NT2/D1 (cell line): ENCODE results near the gene KIF16B.

ENCODE experiments used
- DNase-seq: peaks from one replicate; pipeline ENCODE4 v3.0.0-alpha.2; 2011; ENCODE audit warnings: low read depth, low spot score
- H3K27me3 ChIP-seq: 2 replicates; pipeline ENCODE4 v1.6.0; 2011; ENCODE audit warnings: mild to moderate bottlenecking; ENCODE audit not compliant: insufficient read length, insufficient read depth
- H3K36me3 ChIP-seq: 2 replicates; pipeline ENCODE4 v1.6.1; 2011; ENCODE audit warnings: mild to moderate bottlenecking, low read length, mixed read lengths; ENCODE audit not compliant: insufficient read depth, insufficient read length
- H3K4me1 ChIP-seq: 2 replicates; pipeline ENCODE4 v1.5.1; 2011; ENCODE audit not compliant: insufficient read depth, insufficient read length
- H3K4me3 ChIP-seq: 2 replicates; pipeline ENCODE4 v1.5.1; 2011; ENCODE audit warnings: low read depth; ENCODE audit not compliant: insufficient read length
- H3K9ac ChIP-seq: 2 replicates; pipeline ENCODE4 v1.6.0; 2011; ENCODE audit warnings: low read depth; ENCODE audit not compliant: insufficient read length
- H3K9me3 ChIP-seq: 2 replicates; pipeline ENCODE4 v1.5.1; 2011; ENCODE audit warnings: mild to moderate bottlenecking, low read length; ENCODE audit not compliant: insufficient read depth
- SUZ12 ChIP-seq: IDR thresholded peaks from 2 replicates; pipeline ENCODE4 v1.6.1; 2011; ENCODE audit not compliant: insufficient read length, insufficient read depth; ENCODE audit errors: extremely low read depth
- YY1 ChIP-seq: IDR thresholded peaks from 2 replicates; pipeline ENCODE4 v1.6.1; 2011; ENCODE audit not compliant: insufficient read length, insufficient read depth
- ZNF274 ChIP-seq: IDR thresholded peaks from 2 replicates; pipeline ENCODE4 v1.6.1; 2011; ENCODE audit warnings: mild to moderate bottlenecking, low read depth, low read length

KIF16B gene

DNA sequence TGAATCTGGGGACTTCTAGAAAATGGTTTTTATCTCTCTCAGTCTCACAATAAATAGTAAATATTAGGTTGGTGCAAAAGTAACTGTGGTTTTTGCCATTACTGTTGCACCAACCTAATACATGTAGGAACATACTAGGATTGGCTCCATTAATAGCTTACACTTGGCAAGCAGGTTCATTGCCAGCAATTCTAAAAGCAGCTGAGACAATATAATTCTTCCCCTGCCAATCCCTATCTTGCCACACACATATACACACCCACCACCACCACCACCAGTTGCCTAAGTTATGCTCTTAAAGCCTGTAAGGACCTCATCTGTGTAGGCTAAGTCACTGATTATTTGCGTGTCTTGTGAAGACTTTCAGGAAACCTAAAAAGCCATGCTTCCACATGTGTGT is 145.1 kb downstream of the KIF16B start:
- Histone ChIP-seq H3K4me3 (no peak overlapping the region), H3K9me3 (no peaks in the 10 kb centered on the region), H3K4me1 (no peaks in the 10 kb centered on the region), H3K27me3 (no peaks in the 10 kb centered on the region), H3K36me3 (no peaks in the 10 kb centered on the region), H3K9ac (no peak overlapping the region)
- TF ChIP-seq SUZ12 (no peak), ZNF274 (no peak), YY1 (no peak)
- DNase-seq: no peak

GRCh38 chr20:16427571-16427970 is 145.7 kb downstream of the KIF16B start:
- no peaks in the 10 kb centered on the region for H3K9me3 ChIP-seq
- TF ChIP-seq YY1: no peak
- no peak for TF ChIP-seq SUZ12
- TF ChIP-seq ZNF274: no peak
- no peaks in the 10 kb centered on the region for H3K27me3 ChIP-seq
- H3K4me1 ChIP-seq: no peaks in the 10 kb centered on the region
- no peak overlapping the region for H3K4me3 ChIP-seq
- no peak for DNase-seq
- no peaks in the 10 kb centered on the region for H3K36me3 ChIP-seq
- no peak overlapping the region for H3K9ac ChIP-seq

DNA sequence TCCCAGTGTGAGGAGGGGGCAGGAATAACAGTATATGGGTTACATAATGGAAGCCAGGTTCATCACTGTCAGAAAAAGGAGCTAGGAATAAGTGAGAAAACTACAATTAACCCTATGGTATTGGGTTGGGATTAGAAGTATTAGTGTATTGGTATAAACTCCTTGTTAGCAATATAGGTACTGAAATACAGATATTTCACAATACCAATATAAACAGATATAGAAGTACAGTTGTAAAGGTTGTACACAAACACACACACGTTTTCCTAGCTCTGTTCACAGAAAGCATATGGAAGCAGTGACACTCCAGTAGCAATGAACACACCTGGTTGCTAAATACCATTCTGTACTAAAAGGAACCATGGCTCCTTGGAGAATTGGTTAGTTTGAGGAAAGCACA is 148.5 kb downstream of the KIF16B start:
- Histone ChIP-seq H3K36me3 (no peaks in the 10 kb centered on the region), H3K4me3 (no peak overlapping the region), H3K4me1 (no peaks in the 10 kb centered on the region), H3K27me3 (no peaks in the 10 kb centered on the region), H3K9ac (no peak overlapping the region), H3K9me3 (no peaks in the 10 kb centered on the region)
- TF ChIP-seq SUZ12 (no peak), ZNF274 (no peak), YY1 (no peak)
- DNase-seq: no peak

GRCh38 chr20:16423311-16424212 is 149.7 kb downstream of the KIF16B start:
- no peak overlapping the region for H3K4me3 ChIP-seq
- TF ChIP-seq ZNF274 (no peak), YY1 (no peak), SUZ12 (no peak)
- DNase-seq: no peak
- no peaks in the 10 kb centered on the region for H3K4me1 ChIP-seq
- H3K36me3 ChIP-seq: no peaks in the 10 kb centered on the region
- H3K9ac ChIP-seq: no peak overlapping the region
- no peaks in the 10 kb centered on the region for H3K27me3 ChIP-seq
- H3K9me3 ChIP-seq: no peaks in the 10 kb centered on the region

DNA sequence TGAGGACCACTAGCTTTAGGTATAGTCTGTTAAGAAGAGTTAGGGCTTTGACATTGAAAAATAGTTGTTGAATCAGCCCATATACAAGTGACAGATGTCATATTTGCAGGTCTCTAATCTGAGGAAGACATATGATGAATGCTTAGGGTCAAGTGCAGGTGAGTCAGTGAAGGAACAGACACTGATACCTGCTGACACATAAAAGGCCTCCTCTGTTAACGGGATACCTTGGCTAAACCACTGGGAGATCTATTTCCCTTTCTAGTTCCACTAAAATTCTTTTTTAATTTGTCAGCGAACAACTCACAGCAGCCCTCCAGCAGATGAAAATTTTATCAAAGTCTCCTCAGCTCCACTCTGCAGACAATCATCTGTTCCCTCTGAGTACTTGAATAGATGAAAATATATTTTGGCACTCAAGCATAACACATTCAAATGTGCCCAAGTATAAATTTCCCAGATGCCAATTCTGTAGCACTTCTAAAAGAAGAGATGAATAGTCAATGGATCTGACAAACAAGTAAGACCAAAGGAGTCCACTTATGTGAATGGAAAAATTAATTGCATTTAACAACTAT is 154.0 kb downstream of the KIF16B start:
- Histone ChIP-seq H3K27me3 (no peaks in the 10 kb centered on the region), H3K36me3 (no peaks in the 10 kb centered on the region), H3K4me1 (no peaks in the 10 kb centered on the region), H3K9me3 (no peaks in the 10 kb centered on the region), H3K9ac (no peak overlapping the region), H3K4me3 (no peak overlapping the region)
- TF ChIP-seq YY1 (no peak), SUZ12 (no peak), ZNF274 (no peak)
- no peak for DNase-seq

DNA sequence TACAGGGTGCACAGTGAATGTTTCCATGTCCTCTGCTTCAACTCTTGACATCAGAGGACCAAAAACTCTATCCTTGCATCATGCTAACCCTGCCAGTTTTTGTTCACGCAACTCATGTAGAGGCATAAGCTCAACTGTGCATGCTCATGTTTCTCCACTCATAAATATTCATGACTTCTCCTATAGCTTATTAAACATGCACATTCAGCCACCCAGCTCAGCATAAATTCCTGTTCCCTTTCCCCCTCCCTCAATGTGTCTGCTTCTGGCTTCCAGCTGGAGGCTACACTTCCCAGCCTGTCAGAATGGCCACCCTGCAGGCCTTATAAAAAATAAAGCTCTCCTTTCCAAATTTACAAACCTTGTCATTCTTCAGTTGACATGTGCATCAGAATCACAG is 154.6 kb downstream of the KIF16B start:
- TF ChIP-seq ZNF274: no peak
- no peak for TF ChIP-seq YY1
- no peak for TF ChIP-seq SUZ12
- no peak overlapping the region for H3K9ac ChIP-seq

GRCh38 chr20:16417001-16417400 is 156.2 kb downstream of the KIF16B start:
- no peak overlapping the region for H3K9ac ChIP-seq
- no peak for TF ChIP-seq SUZ12
- no peak for TF ChIP-seq YY1
- no peak for TF ChIP-seq ZNF274

More for the DNA sequence above, 154.6 kb downstream of the KIF16B start:
- Histone ChIP-seq H3K4me1 (no peaks in the 10 kb centered on the region), H3K4me3 (no peak overlapping the region), H3K27me3 (no peaks in the 10 kb centered on the region), H3K36me3 (no peaks in the 10 kb centered on the region), H3K9me3 (no peaks in the 10 kb centered on the region)
- DNase-seq: no peak

More at GRCh38 chr20:16417001-16417400, 156.2 kb downstream of the KIF16B start:
- H3K4me1 ChIP-seq: no peaks in the 10 kb centered on the region
- no peak for DNase-seq
- peaks cover 5% of the 10 kb centered on the region; the same call in 1 of the 2 replicates for H3K9me3 ChIP-seq
- H3K27me3 ChIP-seq: no peaks in the 10 kb centered on the region
- no peaks in the 10 kb centered on the region for H3K36me3 ChIP-seq
- H3K4me3 ChIP-seq: no peak overlapping the region
